Kidney (tissue), 14 donors: Measurements from ENCODE around the gene TMEM30B. TPM values are rescaled to one million over a fixed set of nuclear protein-coding genes. Genes with fewer than 3 reads are reported as not detected.
"Not testable (repeated sequence)": the region's sequence is repeated elsewhere in the genome, so short reads cannot be mapped to it uniquely, and the experiment has no call there.

ENCODE experiments used
- DNase-seq, 5 donors: peaks; one replicate each; pipeline ENCODE4 v3.0.0-alpha.2; 2013 to 2020
- FAIRE-seq: peaks from 2 replicates; lab custom pipeline; 2012; peaks lifted over from hg19 to GRCh38; lab: Jason Lieb, UNC
- H3K27ac ChIP-seq, 2 donors: one replicate each; pipeline ENCODE4 v1.7.0; 2013; ENCODE audit warnings: low read depth in 2 of 2, low read length in 2 of 2, inconsistent platforms in 1 of 2
- H3K27me3 ChIP-seq: one replicate; pipeline ENCODE4 v1.7.1; 2013; ENCODE audit warnings: low read length, inconsistent platforms; ENCODE audit not compliant: control insufficient read depth, insufficient read depth
- H3K36me3 ChIP-seq, 3 donors: one replicate each; pipeline versions ENCODE4 v1.7.0 to v1.7.1; 2013; ENCODE audit warnings: low read length in 3 of 3, control low read depth in 1 of 3, inconsistent platforms in 1 of 3; ENCODE audit not compliant: insufficient read depth in 3 of 3, control insufficient read depth in 2 of 3
- H3K4me1 ChIP-seq, 3 donors: one replicate each; pipeline versions ENCODE4 v1.7.0 to v1.7.1; 2013; ENCODE audit warnings: low read length in 3 of 3, inconsistent platforms in 1 of 3, low read depth in 1 of 3; ENCODE audit not compliant: control insufficient read depth in 2 of 3, insufficient read depth in 2 of 3
- H3K4me3 ChIP-seq, 3 donors: one replicate each; pipeline versions ENCODE4 v1.7.0 to v1.8.1; 2013; ENCODE audit warnings: low read length in 3 of 3, control low read depth in 1 of 3, inconsistent platforms in 1 of 3
- H3K9ac ChIP-seq, 3 donors: one replicate each; pipeline versions ENCODE4 v1.7.0 to v1.7.1; 2013; ENCODE audit warnings: low read length in 3 of 3, control low read depth in 1 of 3, inconsistent platforms in 1 of 3
- H3K9me3 ChIP-seq, 3 donors: one replicate each; pipeline versions ENCODE4 v1.7.0 to v1.7.1; 2013; ENCODE audit warnings: low read length in 3 of 3, control low read depth in 1 of 3, inconsistent platforms in 1 of 3; ENCODE audit not compliant: control insufficient read depth in 2 of 3, insufficient read depth in 1 of 3
- intact Hi-C: fragments of 100-400 bp; cut with DNase I; formaldehyde crosslinking; loops from one replicate; pipeline ENCODE4 v1.11.1; 2022
- polyA plus RNA-seq: library from polyadenylated mRNA; stranded (reverse); fragments of 350-450 nt; fragmentation: Illumina TruSeq; extraction: RNeasy Lipid Tissue Mini Kit (QIAGEN cat#74804); gene quantifications from one replicate; pipeline ENCODE4 v1.2.3, GENCODE V29; 2014; ENCODE audit warnings: low read depth, low replicate concordance; ENCODE audit not compliant: insufficient read depth
- total RNA-seq: library from RNA; stranded (reverse); fragmentation: NEBNext Ultra II Directional; extraction: Animal tissue kit (Norgen Biotek cat#: 25700); gene quantifications from one replicate; pipeline ENCODE4 v1.2.1, GENCODE V29; 2021
- TF ChIP-seq, protein P1 (sequence below): IDR thresholded peaks from 3 replicates; pipeline ENCODE4 v1.5.1; 2012; ENCODE audit warnings: mild to moderate bottlenecking, moderate library complexity, borderline replicate concordance; ENCODE audit not compliant: insufficient read depth; ENCODE audit errors: extremely low read depth
- donor health status: control.
- donor health status: control.
- donor health status: control.
- donor health status: control.
- donor health status: control.
- donor health status: DM: yes; HTN: yes; CAD: no.
- donor health status: Normal renal cell carcinoma (clear cell type).

Gene TMEM30B
- total and polyA plus RNA-seq, 2 donors from 2014 or later, result 9.4 to 20.4 TPM

DNA sequence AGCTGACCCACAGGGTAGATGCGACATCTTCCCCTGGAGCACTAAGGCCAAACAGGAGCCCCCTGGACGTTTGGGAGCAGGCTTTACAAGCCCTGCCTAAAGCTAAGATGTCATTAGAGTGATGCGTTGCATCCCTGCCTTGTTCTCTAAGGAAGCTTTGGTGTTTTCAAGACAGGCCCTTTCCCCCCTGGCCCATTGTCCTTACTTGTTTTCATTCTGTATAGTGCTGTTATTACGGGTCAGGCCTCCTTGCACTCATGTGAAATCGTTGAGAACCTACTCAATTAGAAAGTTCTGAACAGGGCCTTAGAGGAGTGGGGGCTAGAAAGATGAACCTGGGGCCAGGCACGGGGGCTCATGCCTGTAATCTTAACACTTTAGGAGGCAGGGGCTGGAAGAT lies 38.6 kb upstream of the TMEM30B start:
- H3K27me3 ChIP-seq, result peaks cover 8% of the 10 kb centered on the region
- no peak overlapping the region for H3K4me3 ChIP-seq
- DNase-seq, result no peak
- no peaks in the 10 kb centered on the region for H3K9me3 ChIP-seq
- H3K9ac ChIP-seq, result no peak overlapping the region
- TF ChIP-seq, protein P1, sequence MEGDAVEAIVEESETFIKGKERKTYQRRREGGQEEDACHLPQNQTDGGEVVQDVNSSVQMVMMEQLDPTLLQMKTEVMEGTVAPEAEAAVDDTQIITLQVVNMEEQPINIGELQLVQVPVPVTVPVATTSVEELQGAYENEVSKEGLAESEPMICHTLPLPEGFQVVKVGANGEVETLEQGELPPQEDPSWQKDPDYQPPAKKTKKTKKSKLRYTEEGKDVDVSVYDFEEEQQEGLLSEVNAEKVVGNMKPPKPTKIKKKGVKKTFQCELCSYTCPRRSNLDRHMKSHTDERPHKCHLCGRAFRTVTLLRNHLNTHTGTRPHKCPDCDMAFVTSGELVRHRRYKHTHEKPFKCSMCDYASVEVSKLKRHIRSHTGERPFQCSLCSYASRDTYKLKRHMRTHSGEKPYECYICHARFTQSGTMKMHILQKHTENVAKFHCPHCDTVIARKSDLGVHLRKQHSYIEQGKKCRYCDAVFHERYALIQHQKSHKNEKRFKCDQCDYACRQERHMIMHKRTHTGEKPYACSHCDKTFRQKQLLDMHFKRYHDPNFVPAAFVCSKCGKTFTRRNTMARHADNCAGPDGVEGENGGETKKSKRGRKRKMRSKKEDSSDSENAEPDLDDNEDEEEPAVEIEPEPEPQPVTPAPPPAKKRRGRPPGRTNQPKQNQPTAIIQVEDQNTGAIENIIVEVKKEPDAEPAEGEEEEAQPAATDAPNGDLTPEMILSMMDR, result no peak
- no peaks in the 10 kb centered on the region for H3K36me3 ChIP-seq
- H3K4me1 ChIP-seq, result no peaks in the 10 kb centered on the region
- FAIRE-seq, result no peak
- intact Hi-C loops, result no loop called here
- H3K27ac ChIP-seq, result no peak overlapping the region

DNA sequence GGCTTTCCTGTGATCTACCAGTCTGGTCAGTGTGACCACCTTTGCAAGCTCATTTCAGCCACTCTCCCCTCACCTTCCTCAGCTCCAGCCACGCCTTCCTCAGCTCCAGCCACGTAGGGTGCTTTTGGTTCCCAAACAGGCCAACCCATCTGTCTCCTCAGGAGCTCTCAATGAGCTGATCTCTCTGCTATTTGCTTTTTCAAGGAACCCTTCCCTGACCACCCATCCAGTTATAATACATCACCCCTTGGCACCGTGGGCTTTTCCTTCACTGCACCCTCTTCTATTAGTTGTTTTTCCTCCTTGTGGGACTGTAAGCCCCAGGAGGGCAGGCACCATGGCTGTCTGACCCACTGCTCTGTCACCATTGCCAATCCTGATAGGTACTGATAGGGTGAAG lies 37.9 kb upstream of the TMEM30B start:
- no peak overlapping the region for H3K27ac ChIP-seq
- H3K4me3 ChIP-seq, result no peak overlapping the region
- H3K4me1 ChIP-seq, result no peaks in the 10 kb centered on the region
- FAIRE-seq (no peak), DNase-seq (no peak)
- H3K9me3 ChIP-seq, result no peaks in the 10 kb centered on the region
- peaks cover 8% of the 10 kb centered on the region for H3K27me3 ChIP-seq
- intact Hi-C loops, result no loop called here
- TF ChIP-seq, protein P1, result no peak
- no peaks in the 10 kb centered on the region for H3K36me3 ChIP-seq
- H3K9ac ChIP-seq, result no peak overlapping the region

DNA sequence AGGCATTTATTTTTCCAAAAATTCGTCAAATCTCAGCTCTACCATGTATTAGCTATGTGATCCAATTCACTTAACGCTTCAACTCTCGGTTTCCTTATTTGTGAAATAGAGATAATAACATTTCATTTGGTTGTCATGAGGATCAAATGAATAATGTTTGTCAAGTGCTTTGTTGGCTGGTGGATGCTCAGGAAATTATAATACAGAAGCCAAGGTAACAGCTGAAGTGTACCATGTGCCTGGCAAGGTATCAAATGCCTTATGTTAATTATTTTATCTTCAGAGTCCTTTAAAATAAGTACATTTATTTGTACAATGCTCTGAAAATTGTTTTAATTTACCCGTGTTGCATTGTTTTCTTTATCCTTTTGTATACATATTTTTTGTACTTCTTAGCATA lies 34.2 kb upstream of the TMEM30B start:
- intact Hi-C loops, result no loop called here
- Histone ChIP-seq H3K4me1 (no peaks in the 10 kb centered on the region), H3K4me3 (no peak overlapping the region), H3K36me3 (no peaks in the 10 kb centered on the region), H3K9ac (no peak overlapping the region), H3K27me3 (no peaks in the 10 kb centered on the region), H3K9me3 (no peaks in the 10 kb centered on the region), H3K27ac (no peak overlapping the region)
- FAIRE-seq, result no peak
- no peak for DNase-seq
- TF ChIP-seq, protein P1, result no peak

DNA sequence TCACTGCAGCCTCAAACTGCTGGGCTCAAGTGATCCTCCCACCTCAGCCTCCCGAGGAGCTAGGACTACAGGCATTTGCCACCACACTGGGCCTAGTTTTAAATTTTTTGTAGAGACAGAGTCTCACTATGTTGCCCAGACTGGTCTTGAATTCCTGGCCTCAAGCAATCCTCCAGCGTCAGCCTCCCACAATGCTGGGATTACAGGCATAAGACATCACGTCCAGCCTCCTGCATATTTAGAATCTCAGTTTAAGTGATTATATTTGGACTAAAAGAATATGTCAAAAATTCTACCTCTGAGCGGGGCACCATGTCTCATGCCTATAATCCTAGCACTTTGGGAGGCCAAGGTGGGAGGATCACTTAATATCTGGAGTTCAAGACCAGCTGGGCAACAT lies 27.6 kb upstream of the TMEM30B start:
- H3K9ac ChIP-seq, DNase-seq, H3K36me3 ChIP-seq, H3K4me1 ChIP-seq, FAIRE-seq, intact Hi-C loops, H3K9me3 ChIP-seq, H3K27ac ChIP-seq, H3K4me3 ChIP-seq, H3K27me3 ChIP-seq: not testable (repeated sequence)
